Gastrocnemius medialis (tissue), 4 donors: Measurements from ENCODE around the gene LSP1.

Experiments
- CTCF ChIP-seq, 5 experiments: fragments of 450-650 bp in 3 of 5; fragments of 200-600 bp in 2 of 5; sonication (generic) in 2 of 5; IDR thresholded peaks in 4 of 5; conservative IDR thresholded peaks in 1 of 5; 1 replicate in 4 of 5; 2 replicates in 1 of 5; pipeline ENCODE4 v1.5.1; 2016 to 2019; ENCODE audit warnings: antibody characterized with exemption in 5 of 5, mild to moderate bottlenecking in 3 of 5, moderate library complexity in 3 of 5
- POLR2A ChIP-seq, 2 donors: fragments of 450-650 bp; IDR thresholded peaks; one replicate each; pipeline ENCODE4 v1.6.1; 2017; ENCODE audit warnings: antibody characterized with exemption in 2 of 2, mild to moderate bottlenecking in 2 of 2, moderate library complexity in 2 of 2

- no peak for TF ChIP-seq CTCF (IDR thresholded peaks at IDR 0.05 in 4 of 5, conservative IDR thresholded peaks at IDR 0.05 in 1 of 5)
- no peak for TF ChIP-seq POLR2A (IDR thresholded peaks at IDR 0.05)
These were observed 35.5 kb downstream of the LSP1 start for GRCh38 chr11:1888347-1888753.
